HG02623 (cell line): Measurements from ENCODE around the gene ATP11A.

Source experiments
- ATAC-seq: cut with Tn5 transposase; IDR thresholded peaks from one replicate; pipeline ENCODE4 v1.9.1; 2021; ENCODE audit warnings: moderate library complexity; ENCODE audit not compliant: unreplicated experiment

ATP11A gene

GRCh38 chr13:112740502-112741131 lies 50.8 kb downstream of the ATP11A start:
- ATAC-seq, result no peak

DNA sequence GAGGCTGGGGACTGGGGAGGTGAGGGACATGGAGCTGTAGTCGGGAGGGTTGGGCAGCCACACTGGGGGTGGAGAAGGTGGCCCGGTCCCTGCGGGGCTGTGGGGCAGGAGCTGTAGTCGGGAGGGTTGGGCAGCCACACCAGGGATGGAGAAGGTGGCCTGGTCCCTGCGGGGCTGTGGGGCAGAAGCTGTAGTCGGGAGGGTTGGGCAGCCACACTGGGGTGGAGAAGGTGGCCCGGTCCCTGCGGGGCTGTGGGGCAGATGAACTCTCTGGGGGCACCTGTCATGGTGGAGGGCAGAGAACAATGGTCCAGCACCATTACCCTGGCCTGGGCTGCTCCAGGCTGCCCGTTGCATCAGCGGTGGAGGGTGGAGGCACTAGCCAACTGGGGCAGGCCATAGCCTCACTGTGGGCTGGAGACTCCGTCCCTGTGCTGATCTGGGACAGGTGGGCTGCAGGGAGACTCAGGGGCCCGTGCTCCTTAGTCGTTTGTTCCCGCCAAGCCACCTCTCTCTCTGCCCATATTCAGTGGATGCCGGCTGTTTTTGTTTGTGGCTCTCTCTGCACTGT lies 51.4 kb downstream of the ATP11A start:
- no peak for ATAC-seq

GRCh38 chr13:112741835-112742570 lies 52.2 kb downstream of the ATP11A start:
- ATAC-seq, result no peak

DNA sequence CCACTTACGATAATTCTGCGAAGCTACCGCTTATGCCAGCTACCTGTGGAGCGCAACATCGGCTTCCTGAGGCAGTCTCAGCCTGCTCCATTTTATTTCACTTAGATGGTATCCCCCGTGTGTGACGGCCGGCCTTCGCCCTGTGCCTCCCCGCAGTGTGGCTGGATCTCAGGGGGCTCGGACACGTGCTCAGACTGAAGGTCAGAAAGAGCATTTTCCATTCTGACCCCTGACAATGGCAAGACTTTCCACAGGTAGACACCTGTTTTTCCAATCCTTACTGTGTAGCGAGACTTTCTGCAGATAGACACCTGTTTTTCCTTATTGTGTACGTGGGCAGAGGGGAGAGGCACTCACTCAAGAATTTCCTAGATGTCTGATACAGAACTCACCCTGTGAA lies 52.7 kb downstream of the ATP11A start:
- no peak for ATAC-seq

DNA sequence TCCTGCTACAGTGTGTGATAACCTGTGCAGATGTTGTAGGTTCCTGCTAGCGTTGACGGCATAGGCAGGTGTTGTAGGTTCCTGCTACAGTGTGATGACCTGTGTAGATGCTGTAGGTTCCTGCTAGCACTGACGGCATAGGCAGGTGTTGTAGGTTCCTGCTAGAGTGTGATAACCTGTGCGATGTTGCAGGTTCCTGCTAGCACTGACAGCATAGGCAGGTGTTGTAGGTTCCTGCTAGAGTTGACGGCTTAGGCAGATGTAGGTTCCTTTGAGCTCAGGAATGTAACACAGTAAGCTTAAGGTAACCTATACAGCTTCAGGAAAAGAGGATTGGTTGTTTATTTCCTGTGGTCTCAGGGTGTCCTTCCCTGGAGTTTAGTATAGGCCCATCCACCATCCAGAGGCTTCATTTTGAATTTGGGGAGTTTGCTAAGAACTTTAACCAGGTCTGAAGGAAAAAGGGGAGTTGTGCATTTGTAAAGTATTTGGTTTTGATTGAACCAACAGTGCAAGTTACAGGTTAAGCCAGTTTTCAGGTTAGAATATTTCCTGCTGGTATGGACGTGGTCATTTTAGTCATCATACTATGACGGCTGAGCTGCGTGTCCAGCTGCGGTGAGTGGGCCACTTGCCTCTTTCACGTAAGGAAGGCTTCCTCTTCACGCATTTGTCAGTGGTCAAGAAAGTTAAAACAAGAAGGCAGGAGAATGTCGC lies 53.8 kb downstream of the ATP11A start:
- ATAC-seq, result no peak

DNA sequence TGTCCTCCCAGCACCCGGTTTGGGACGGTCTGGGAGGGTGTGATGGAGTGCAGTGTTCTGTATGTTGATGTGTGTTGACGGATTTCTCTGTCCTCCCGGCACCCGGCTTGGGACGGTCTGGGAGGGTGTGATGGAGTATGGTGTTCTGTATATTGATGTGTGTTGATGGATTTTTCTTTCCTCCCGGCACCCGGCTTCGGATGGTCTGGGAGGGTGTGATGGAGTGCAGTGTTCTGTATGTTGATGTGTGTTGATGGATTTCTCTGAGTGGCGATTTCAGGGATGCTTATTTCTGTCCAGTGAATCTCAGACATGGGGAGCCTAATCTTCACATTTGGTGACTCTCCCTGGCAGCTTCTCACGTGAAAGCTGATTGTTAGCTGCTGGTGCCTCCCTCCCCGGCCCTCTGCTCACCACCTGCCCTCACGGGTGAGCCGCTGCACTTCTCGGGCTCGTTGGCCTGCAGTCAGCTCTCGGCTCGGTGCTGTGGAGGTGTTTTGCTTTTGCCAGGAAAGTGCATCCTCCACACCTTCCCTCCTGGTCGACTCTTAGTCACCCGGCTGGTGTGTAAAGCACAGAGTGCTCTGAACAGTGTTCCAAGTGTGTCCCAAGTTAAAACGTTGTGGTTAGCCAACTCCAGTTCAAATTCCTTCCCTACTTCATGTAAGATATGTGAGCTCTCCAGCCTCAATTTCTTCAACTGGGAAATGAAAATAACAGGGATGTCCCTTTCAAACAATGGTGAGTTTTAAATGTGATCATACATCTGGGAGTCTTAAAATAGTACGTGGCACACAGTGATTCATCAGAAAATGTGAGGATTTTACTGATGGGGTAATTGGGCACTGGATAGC lies 54.6 kb downstream of the ATP11A start:
- ATAC-seq, result no peak

- no peak for ATAC-seq
Observed at GRCh38 chr13:112746044-112746443, 56.2 kb downstream of the ATP11A start.

DNA sequence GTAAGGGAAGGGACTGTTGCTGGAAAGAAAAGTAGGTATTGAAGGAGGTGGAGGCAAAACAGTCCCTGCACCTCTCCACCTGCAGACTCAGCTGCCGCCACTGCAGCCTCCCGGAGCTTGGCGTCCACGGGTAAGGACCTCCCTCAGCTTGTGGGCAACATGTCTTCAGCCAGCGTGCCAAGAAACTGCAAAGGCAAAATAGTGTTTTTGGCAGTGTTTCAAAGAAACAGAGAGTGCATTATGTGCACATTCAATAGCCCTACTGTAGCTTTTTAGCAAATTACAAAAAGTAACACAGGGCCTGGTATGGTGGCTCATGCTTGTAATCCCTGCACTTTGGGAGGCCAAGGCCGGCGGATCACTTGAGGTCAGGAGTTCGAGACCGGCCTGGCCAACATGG lies 57.4 kb downstream of the ATP11A start:
- no peak for ATAC-seq

- no peak for ATAC-seq
Observed at GRCh38 chr13:112748947-112749735, 59.3 kb downstream of the ATP11A start.

DNA sequence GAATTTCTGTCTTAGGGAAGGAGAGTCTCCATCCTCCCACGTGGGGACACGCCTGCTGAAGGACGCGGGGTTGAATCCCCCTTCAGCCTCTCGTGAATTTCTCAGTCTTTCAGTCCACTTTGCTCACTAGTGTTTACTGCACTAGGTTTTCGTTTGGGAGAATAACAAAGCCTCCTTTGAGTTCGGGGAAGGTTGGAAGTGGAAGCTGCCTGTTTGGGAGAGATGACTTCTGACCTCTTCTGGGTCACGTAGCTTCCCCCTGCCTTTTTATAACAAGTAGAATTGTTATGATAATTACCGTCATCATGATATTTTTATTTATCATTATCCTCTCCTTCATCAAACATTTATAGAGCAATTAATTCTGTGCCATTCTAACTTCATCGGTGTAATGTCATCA lies 60.7 kb downstream of the ATP11A start:
- no peak for ATAC-seq

GRCh38 chr13:112751617-112752016 lies 61.8 kb downstream of the ATP11A start:
- no peak for ATAC-seq

DNA sequence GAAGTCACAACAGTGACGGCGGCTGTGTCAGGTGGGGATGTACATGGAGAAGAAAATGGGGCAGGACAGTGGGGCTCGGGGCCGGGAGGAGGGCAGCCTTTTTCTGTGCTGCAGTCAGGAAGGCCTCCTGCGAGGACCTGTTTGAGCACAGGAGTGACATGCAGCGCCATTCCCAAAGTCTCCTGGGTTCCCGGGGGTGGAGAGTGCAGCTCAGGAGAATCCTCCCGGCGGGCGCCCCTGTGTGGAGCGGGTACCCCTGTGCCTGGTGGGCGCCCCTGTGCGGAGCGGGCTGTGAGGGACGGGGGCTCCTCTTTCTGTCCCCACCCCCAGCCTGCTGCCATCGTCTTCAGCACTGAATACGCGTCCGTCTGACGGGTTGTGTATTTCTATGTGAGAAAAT lies 62.4 kb downstream of the ATP11A start:
- ATAC-seq, result no peak

GRCh38 chr13:112752711-112753541 lies 63.1 kb downstream of the ATP11A start:
- ATAC-seq, result no peak

DNA sequence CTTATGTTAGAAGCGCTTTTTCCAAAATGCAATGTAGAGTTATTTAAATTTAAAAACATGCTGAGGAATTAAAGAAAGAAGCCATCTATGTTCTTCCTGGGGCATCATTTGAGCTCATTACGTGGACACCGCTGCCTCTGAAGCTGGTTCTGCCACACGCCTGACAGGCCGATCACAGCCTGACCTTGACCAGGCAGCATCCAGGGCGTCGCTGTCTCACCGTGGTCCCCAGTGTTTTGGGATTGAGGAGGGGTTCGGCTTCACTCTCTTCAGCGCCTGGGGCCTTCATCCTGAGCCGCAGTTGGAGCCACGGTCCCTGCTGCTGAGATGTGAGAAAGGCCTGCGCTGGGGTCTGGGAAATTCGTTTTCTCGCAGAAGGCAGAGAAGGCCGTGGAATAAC lies 64.0 kb downstream of the ATP11A start:
- no peak for ATAC-seq

DNA sequence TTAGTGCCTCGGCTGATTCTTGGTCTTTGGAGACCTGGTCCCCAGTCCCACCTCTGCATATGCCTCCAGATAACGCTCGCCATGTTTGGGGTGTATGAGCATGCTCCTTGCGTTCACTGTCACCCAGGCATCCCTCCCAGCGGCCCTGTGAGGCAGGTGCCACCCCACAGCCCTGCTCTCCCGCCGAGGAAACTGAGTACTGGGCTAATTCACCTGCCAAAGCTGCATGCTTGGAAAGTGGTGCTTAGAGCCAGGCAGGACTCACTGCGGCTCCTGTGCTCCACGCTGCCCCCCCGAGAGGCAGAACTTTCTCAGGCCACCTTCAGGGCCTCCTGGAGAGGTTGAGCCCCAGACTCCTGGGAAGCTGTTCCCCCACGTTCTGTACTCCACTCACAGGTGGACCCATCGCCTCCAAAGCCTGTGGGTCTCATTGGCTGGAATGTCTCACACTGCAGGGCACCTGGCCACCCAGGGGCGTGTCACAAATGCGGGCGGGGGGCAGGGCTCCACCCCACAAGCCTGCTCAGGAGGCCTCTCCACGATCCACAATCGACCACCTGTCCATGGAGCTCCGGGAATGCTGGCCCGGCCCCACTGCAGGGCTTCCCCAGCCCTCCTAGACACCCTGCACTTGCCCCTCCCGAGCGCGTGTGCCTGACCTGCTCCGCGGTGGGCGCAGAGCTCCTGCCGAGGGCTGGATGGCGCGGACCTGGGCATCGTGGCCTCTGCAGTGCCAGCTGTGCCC lies 64.6 kb downstream of the ATP11A start:
- no peak for ATAC-seq

DNA sequence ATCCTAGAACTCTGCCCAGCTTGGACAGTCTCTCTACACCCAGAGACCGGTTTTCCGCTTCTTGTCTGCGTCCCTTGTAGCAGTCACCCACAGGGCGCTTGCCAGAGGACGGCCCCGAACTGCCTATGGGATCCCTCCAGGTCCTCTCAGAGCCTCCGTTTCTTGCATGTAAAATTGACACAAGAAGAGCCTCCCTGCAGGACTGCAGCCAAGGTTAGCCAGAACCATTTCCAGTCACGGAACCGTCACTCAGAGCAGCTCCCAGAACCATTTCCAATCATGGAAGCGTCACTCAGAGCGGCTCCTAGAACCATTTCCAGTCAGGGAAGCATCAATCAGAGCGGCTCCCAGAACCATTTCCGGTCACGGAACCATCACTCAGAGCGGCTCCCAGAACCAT lies 65.5 kb downstream of the ATP11A start:
- ATAC-seq, result no peak

DNA sequence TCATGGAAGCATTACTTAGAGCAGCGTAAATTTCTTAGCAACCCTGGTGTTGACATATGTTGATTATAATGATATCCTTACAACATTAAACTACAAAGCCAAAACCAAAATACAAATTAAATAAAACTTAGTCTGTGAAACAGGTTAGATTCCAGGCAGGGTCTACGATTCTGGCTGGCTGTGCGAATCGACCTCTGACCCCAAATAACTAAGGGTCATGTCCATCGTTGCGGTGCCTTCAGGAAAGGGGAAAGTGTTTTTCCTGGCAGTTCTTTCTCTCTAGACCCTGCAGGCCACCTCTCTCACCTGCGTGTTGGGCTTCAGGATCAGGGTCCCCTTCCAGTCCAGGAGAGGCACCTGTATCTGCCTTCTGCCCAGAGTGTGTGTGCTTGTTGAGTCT lies 66.2 kb downstream of the ATP11A start:
- no peak for ATAC-seq

DNA sequence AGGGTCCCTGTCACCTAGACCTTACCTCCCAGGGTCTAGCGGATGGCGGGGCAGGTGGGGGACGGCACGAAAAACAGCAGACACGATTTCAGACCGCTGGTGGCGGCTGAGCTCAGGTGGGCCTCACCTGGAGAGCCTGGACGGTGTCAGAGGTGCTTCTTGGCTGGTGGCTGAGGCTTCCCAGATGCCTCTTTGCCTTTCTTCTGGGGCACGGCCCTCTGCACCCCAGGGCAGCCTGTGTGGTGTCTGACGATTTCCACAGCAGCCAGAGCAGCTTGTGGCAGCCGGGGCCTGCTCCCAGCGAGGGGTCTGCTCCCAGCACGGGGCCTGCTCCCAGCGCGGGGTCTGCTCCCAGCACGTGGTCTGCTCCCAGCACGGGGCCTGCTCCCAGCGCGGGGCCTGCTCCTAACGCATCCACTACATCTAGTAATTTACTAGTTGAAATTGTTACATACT lies 66.7 kb downstream of the ATP11A start:
- ATAC-seq, result no peak
